ENCODE measurements around the gene PTPRD.
"Not testable (repeated sequence)": the region's sequence is repeated elsewhere in the genome, so short reads cannot be mapped to it uniquely, and the experiment has no call there.

Gene PTPRD

GRCh38 chr9:8926461-8926860 is 1686.3 kb downstream of the PTPRD start:
- Histone ChIP-seq H3K9me3 (ENCODE audit: control insufficient read depth, low read length) (no peaks in the 10 kb centered on the region), H3K4me1 (ENCODE audit: control insufficient read depth, insufficient read depth, low read length) (no peaks in the 10 kb centered on the region), H3K4me3 (ENCODE audit: insufficient read depth, low read depth, low read length) (no peak overlapping the region), H3K36me3 (ENCODE audit: control insufficient read depth, insufficient read depth, low read length) (no peaks in the 10 kb centered on the region), H3K27me3 (ENCODE audit: control insufficient read depth, insufficient read depth, low read length, poor library complexity, severe bottlenecking) (no peaks in the 10 kb centered on the region), H3K27ac (ENCODE audit: insufficient read depth, low read depth, low read length, poor library complexity, severe bottlenecking) (no peak overlapping the region)
- 95 to 100% methylated on average over 1 of the region's 1 CpG for WGBS, 2 experiments

DNA sequence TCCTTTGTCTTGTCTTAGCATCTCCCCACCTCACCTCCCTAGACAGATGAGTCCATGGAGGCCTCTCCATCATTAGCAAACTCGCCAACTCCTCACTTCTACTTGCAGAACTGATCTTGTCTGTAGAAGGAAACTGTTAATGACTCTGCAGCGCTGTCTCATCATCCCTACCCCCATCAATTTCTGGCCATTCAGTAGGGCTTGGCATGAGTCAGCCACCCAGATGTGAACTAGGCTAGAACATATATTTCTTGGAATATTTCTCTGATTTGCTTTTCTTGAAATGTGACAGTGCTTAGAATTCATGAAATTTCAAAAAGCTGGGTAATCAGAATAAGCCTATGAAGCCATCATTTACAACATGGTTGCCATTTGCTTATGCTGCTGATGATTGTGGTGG is 1688.2 kb downstream of the PTPRD start:
- H3K4me1 ChIP-seq (ENCODE audit: control insufficient read depth, insufficient read depth, low read length): no peaks in the 10 kb centered on the region
- no peaks in the 10 kb centered on the region for H3K9me3 ChIP-seq (ENCODE audit: control insufficient read depth, low read length)
- no peaks in the 10 kb centered on the region for H3K27me3 ChIP-seq (ENCODE audit: control insufficient read depth, insufficient read depth, low read length, poor library complexity, severe bottlenecking)
- no peak overlapping the region for H3K27ac ChIP-seq (ENCODE audit: insufficient read depth, low read depth, low read length, poor library complexity, severe bottlenecking)
- H3K4me3 ChIP-seq (ENCODE audit: insufficient read depth, low read depth, low read length): no peak overlapping the region
- no peaks in the 10 kb centered on the region for H3K36me3 ChIP-seq (ENCODE audit: control insufficient read depth, insufficient read depth, low read length)
- WGBS, 2 experiments: 94 to 98% methylated on average over 2 of the region's 2 CpGs

DNA sequence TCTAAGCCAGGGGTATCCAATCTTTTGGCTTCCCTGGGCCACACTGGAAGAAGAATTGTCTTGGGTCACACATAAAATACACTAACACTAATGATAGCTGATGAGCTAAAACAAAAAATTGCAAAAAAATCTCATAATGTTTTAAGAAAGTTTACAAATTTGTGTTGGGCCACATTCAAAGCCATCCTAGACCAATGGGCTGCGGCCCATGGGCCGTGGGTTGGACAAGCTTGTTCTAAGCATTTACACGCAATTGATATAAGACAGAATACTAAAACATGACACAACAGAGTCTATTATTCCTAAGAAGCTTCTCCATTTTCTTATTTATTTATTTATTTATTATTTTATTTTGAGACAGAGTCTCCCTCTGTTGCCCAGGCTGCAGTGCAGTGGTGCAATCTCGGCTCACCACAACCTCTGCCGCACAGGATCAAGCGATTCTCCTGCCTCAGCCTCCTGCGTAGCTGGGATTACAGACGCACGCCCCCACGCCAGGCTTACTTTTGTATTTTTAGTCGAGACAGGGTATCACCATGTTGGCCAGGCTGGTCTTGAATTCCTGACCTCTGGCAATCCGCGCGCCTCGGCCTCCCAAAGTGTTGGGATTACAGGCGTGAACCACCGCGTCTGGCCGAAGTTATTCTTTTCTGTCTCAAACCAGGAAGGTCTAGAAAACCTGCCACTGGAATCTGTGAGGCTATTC is 1692.2 kb downstream of the PTPRD start:
- not testable (repeated sequence) for H3K4me3 ChIP-seq (ENCODE audit: insufficient read depth, low read depth, low read length); H3K27ac ChIP-seq (ENCODE audit: insufficient read depth, low read depth, low read length, poor library complexity, severe bottlenecking); H3K4me1 ChIP-seq (ENCODE audit: control insufficient read depth, insufficient read depth, low read length); H3K27me3 ChIP-seq (ENCODE audit: control insufficient read depth, insufficient read depth, low read length, poor library complexity, severe bottlenecking); H3K36me3 ChIP-seq (ENCODE audit: control insufficient read depth, insufficient read depth, low read length); H3K9me3 ChIP-seq (ENCODE audit: control insufficient read depth, low read length)
- 89 to 90% methylated on average over 19 of the region's 19 CpGs for WGBS, 2 experiments

DNA sequence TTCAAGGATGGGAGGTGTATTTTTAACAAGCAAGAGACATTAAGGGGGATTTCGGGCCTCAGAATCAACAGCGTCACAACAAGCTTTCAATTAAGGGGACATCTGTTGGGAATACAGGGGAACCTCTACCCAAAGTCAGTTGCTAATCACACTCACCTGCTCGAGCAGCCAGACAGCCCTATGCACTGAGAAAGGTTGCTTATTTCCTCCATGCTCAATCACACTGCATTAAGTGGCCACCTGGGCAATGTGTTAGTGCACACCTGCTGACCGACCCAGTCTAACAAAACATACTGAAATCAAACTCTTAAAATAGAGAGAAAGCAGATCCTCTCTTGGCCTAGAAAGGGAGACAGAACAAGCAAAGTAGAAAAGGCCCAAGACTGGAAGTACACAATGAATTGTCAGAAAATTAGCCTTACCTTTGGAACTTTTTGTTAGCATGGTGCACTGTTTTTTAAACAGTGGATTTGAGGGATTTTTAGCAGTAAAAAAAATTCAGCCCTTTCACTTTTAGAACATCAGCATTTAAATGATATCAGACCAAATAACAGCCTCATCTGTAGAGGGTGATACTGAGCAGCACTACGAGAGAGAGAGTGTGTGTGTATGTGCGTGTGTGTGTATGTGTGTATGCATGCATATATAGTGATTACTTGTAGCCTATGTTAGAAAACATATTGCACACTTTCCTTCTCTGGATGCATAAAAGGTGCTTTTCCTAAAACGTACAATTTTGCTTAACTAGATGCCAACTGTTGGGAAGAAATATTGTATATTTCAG is 1694.7 kb downstream of the PTPRD start:
- 91 to 93% methylated on average over 6 of the region's 7 CpGs for WGBS, 2 experiments
- Histone ChIP-seq H3K36me3 (ENCODE audit: control insufficient read depth, insufficient read depth, low read length) (no peaks in the 10 kb centered on the region), H3K27ac (ENCODE audit: insufficient read depth, low read depth, low read length, poor library complexity, severe bottlenecking) (no peak overlapping the region), H3K4me1 (ENCODE audit: control insufficient read depth, insufficient read depth, low read length) (no peaks in the 10 kb centered on the region), H3K9me3 (ENCODE audit: control insufficient read depth, low read length) (no peaks in the 10 kb centered on the region), H3K4me3 (ENCODE audit: insufficient read depth, low read depth, low read length) (no peak overlapping the region), H3K27me3 (ENCODE audit: control insufficient read depth, insufficient read depth, low read length, poor library complexity, severe bottlenecking) (no peaks in the 10 kb centered on the region)

DNA sequence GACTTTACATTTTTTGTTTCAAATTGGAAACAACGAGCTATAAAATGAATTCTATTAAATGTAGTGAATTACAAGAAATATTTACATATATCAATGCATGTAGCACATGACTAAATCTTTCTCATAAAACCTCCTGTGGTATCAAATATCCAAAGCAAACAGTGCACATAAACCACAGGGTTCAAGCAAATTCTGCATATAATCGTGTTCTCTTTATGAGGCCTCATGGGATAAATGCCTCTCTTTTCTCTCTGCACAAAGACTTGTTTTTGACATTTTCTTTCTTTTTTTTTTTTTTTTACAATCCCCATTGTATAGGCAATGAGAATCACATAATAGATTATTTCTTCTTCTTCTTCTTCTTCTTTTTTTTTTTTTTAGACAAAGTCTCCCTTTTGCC is 1696.0 kb downstream of the PTPRD start:
- Histone ChIP-seq H3K4me1 (ENCODE audit: control insufficient read depth, insufficient read depth, low read length) (no peaks in the 10 kb centered on the region), H3K36me3 (ENCODE audit: control insufficient read depth, insufficient read depth, low read length) (no peaks in the 10 kb centered on the region), H3K4me3 (ENCODE audit: insufficient read depth, low read depth, low read length) (no peak overlapping the region), H3K27me3 (ENCODE audit: control insufficient read depth, insufficient read depth, low read length, poor library complexity, severe bottlenecking) (no peaks in the 10 kb centered on the region), H3K9me3 (ENCODE audit: control insufficient read depth, low read length) (no peaks in the 10 kb centered on the region), H3K27ac (ENCODE audit: insufficient read depth, low read depth, low read length, poor library complexity, severe bottlenecking) (no peak overlapping the region)
- 89 to 98% methylated on average over 1 to 2 of the region's 2 CpGs for WGBS, 2 experiments

GRCh38 chr9:8907868-8908267 is 1704.9 kb downstream of the PTPRD start:
- H3K4me1 ChIP-seq (ENCODE audit: control insufficient read depth, insufficient read depth, low read length): no peaks in the 10 kb centered on the region
- H3K9me3 ChIP-seq (ENCODE audit: control insufficient read depth, low read length): no peaks in the 10 kb centered on the region
- H3K27me3 ChIP-seq (ENCODE audit: control insufficient read depth, insufficient read depth, low read length, poor library complexity, severe bottlenecking): no peaks in the 10 kb centered on the region
- H3K36me3 ChIP-seq (ENCODE audit: control insufficient read depth, insufficient read depth, low read length): no peaks in the 10 kb centered on the region
- H3K4me3 ChIP-seq (ENCODE audit: insufficient read depth, low read depth, low read length): no peak overlapping the region
- no peak overlapping the region for H3K27ac ChIP-seq (ENCODE audit: insufficient read depth, low read depth, low read length, poor library complexity, severe bottlenecking)

GRCh38 chr9:8905731-8906130 is 1707.1 kb downstream of the PTPRD start:
- Histone ChIP-seq H3K27me3 (ENCODE audit: control insufficient read depth, insufficient read depth, low read length, poor library complexity, severe bottlenecking) (no peaks in the 10 kb centered on the region), H3K27ac (ENCODE audit: insufficient read depth, low read depth, low read length, poor library complexity, severe bottlenecking) (no peak overlapping the region), H3K4me3 (ENCODE audit: insufficient read depth, low read depth, low read length) (no peak overlapping the region), H3K9me3 (ENCODE audit: control insufficient read depth, low read length) (no peaks in the 10 kb centered on the region), H3K4me1 (ENCODE audit: control insufficient read depth, insufficient read depth, low read length) (no peaks in the 10 kb centered on the region), H3K36me3 (ENCODE audit: control insufficient read depth, insufficient read depth, low read length) (no peaks in the 10 kb centered on the region)
- WGBS, 2 experiments: 88 to 91% methylated on average over 2 to 3 of the region's 3 CpGs

DNA sequence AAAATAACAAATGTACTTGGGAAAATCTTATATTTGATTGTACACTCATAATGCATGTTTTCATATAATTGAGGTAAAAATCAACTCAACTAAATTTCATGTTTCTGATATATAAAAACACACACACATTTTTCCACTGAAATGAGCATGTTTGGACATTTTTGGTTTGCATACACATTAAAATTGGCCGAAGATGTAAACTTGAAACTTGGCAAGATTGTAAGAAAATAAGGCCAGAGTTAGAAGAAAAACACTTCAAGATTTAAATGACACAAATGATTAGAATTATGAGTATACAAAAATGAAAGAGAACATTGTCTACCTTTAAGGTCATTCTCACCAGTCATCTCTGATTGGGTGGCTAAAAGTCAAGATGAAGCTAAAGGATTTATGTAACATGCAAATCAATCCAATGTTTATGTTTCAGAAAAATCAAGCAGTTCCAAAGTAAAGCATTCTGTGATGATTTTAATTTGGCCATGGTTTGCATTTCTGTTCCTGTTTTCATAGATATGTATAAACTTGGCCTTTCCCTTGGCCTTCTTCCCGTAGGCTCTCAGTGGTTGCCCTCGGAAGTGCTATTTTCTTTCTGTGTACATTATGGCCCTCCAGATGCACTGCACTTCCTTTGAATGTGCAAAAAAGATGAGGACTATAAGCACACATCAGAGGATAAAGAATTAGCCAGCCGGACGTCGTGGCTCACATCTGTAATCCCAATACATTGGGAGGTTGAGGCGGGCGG is 1707.9 kb downstream of the PTPRD start:
- no peak overlapping the region for H3K27ac ChIP-seq (ENCODE audit: insufficient read depth, low read depth, low read length, poor library complexity, severe bottlenecking)
- no peaks in the 10 kb centered on the region for H3K36me3 ChIP-seq (ENCODE audit: control insufficient read depth, insufficient read depth, low read length)
- 87 to 95% methylated on average over 8 of the region's 8 CpGs for WGBS, 2 experiments
- H3K4me3 ChIP-seq (ENCODE audit: insufficient read depth, low read depth, low read length): no peak overlapping the region
- H3K4me1 ChIP-seq (ENCODE audit: control insufficient read depth, insufficient read depth, low read length): no peaks in the 10 kb centered on the region
- H3K27me3 ChIP-seq (ENCODE audit: control insufficient read depth, insufficient read depth, low read length, poor library complexity, severe bottlenecking): no peaks in the 10 kb centered on the region
- no peaks in the 10 kb centered on the region for H3K9me3 ChIP-seq (ENCODE audit: control insufficient read depth, low read length)

GRCh38 chr9:8903077-8903476 is 1709.7 kb downstream of the PTPRD start:
- Histone ChIP-seq H3K27ac (ENCODE audit: insufficient read depth, low read depth, low read length, poor library complexity, severe bottlenecking) (no peak overlapping the region), H3K4me3 (ENCODE audit: insufficient read depth, low read depth, low read length) (no peak overlapping the region), H3K9me3 (ENCODE audit: control insufficient read depth, low read length) (no peaks in the 10 kb centered on the region), H3K27me3 (ENCODE audit: control insufficient read depth, insufficient read depth, low read length, poor library complexity, severe bottlenecking) (no peaks in the 10 kb centered on the region), H3K4me1 (ENCODE audit: control insufficient read depth, insufficient read depth, low read length) (no peaks in the 10 kb centered on the region), H3K36me3 (ENCODE audit: control insufficient read depth, insufficient read depth, low read length) (no peaks in the 10 kb centered on the region)
- 77 to 85% methylated on average over 4 to 5 of the region's 5 CpGs for WGBS, 2 experiments

- H3K36me3 ChIP-seq (ENCODE audit: control insufficient read depth, insufficient read depth, low read length): no peaks in the 10 kb centered on the region
- WGBS, 2 experiments: 88 to 93% methylated on average over 1 to 2 of the region's 2 CpGs
- no peak overlapping the region for H3K4me3 ChIP-seq (ENCODE audit: insufficient read depth, low read depth, low read length)
- H3K27me3 ChIP-seq (ENCODE audit: control insufficient read depth, insufficient read depth, low read length, poor library complexity, severe bottlenecking): no peaks in the 10 kb centered on the region
- no peak overlapping the region for H3K27ac ChIP-seq (ENCODE audit: insufficient read depth, low read depth, low read length, poor library complexity, severe bottlenecking)
- H3K4me1 ChIP-seq (ENCODE audit: control insufficient read depth, insufficient read depth, low read length): no peaks in the 10 kb centered on the region
- H3K9me3 ChIP-seq (ENCODE audit: control insufficient read depth, low read length): no peaks in the 10 kb centered on the region
These were observed 1711.7 kb downstream of the PTPRD start for GRCh38 chr9:8901146-8901545.
